ENCODE measurements around the gene GABRA5. TPM values are rescaled to one million over a fixed set of nuclear protein-coding genes. Genes with fewer than 3 reads are reported as not detected.

GABRA5 gene
- total and polyA plus RNA-seq, 2 donors from 2014 or later, result not detected

DNA sequence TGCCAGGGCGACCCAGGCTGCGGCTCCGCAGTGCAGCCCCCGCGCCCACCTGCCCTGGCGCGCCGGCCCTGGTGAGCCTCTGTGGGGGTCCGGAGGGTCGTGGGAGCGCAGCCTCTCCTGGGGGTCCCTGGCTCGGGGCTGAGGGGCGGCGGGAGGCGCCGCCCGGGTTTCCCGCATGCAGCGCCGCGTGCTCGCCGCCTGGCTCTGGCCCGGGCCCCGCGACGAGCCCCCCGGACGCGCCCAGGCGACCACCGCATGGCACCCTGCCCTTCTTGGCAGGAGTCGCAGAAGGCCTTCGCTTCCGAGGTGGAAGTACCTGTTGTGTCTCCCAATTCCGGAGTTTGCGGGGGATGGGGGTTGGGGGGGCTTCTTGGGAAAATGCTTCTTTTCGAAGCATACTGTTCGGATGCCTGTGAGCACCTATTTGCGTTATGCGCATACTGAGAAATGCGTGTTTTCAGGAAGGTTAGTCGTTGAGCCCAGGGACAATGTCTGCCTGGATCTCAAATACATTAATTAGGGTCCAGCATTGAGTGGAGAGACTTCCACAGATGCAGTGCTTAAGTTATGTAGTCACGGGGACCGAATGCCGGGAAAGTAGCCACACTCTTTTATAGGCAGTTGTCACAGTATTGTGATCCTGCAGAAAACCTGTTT, 1.3 kb downstream of the GABRA5 start:
- H3K36me3 ChIP-seq (ENCODE audit: control insufficient read depth in 2 of 3, insufficient read depth in 3 of 3, low read length in 3 of 3), result no peaks in the 10 kb centered on the region
- H3K27ac ChIP-seq (ENCODE audit: low read depth in 2 of 2, low read length in 2 of 2), result no peak overlapping the region
- no peak overlapping the region for H3K4me3 ChIP-seq (ENCODE audit: low read length in 3 of 3)
- DNase-seq (no peak), FAIRE-seq (no peak)
- H3K27me3 ChIP-seq (ENCODE audit: control insufficient read depth, insufficient read depth, low read length), result peaks cover 14% of the 10 kb centered on the region
- TF ChIP-seq, protein P1, sequence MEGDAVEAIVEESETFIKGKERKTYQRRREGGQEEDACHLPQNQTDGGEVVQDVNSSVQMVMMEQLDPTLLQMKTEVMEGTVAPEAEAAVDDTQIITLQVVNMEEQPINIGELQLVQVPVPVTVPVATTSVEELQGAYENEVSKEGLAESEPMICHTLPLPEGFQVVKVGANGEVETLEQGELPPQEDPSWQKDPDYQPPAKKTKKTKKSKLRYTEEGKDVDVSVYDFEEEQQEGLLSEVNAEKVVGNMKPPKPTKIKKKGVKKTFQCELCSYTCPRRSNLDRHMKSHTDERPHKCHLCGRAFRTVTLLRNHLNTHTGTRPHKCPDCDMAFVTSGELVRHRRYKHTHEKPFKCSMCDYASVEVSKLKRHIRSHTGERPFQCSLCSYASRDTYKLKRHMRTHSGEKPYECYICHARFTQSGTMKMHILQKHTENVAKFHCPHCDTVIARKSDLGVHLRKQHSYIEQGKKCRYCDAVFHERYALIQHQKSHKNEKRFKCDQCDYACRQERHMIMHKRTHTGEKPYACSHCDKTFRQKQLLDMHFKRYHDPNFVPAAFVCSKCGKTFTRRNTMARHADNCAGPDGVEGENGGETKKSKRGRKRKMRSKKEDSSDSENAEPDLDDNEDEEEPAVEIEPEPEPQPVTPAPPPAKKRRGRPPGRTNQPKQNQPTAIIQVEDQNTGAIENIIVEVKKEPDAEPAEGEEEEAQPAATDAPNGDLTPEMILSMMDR (IDR thresholded peaks at IDR 0.05; ENCODE audit: borderline replicate concordance, extremely low read depth, insufficient read depth), result no peak
- no peak overlapping the region for H3K9ac ChIP-seq (ENCODE audit: low read length in 3 of 3)
- intact Hi-C loops (cut with DNase I), result no loop called here
- H3K4me1 ChIP-seq (ENCODE audit: control insufficient read depth in 2 of 3, insufficient read depth in 2 of 3, low read depth in 1 of 3, low read length in 3 of 3), result no peaks in the 10 kb centered on the region
- no peaks in the 10 kb centered on the region for H3K9me3 ChIP-seq (ENCODE audit: control insufficient read depth in 2 of 3, insufficient read depth in 1 of 3, low read length in 3 of 3)

DNA sequence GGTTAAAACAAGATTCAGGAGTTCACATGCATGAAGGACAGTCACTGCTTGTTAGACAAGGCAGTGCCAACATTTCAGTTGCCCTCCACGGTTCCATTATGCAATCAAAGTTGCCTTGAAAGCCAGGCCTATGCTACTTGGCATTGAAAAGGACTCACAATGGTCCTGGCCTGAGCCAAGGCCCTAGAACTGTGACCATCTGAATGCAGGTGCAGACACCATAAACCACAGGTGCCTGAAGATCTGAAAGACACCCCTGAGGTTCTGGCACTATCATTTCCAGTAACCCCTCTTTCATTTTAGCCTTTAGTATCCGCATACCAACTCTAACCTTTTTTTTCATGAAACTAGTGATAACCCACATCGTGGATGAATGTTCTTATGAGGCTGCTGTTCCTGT, 2.8 kb downstream of the GABRA5 start:
- DNase-seq, result no peak
- no peak overlapping the region for H3K27ac ChIP-seq (ENCODE audit: low read depth in 2 of 2, low read length in 2 of 2)
- H3K4me1 ChIP-seq (ENCODE audit: control insufficient read depth in 2 of 3, insufficient read depth in 2 of 3, low read depth in 1 of 3, low read length in 3 of 3), result no peaks in the 10 kb centered on the region
- peaks cover 14% of the 10 kb centered on the region for H3K27me3 ChIP-seq (ENCODE audit: control insufficient read depth, insufficient read depth, low read length)
- FAIRE-seq, result no peak
- TF ChIP-seq, protein P1 (IDR thresholded peaks at IDR 0.05; ENCODE audit: borderline replicate concordance, extremely low read depth, insufficient read depth), result no peak
- no peaks in the 10 kb centered on the region for H3K9me3 ChIP-seq (ENCODE audit: control insufficient read depth in 2 of 3, insufficient read depth in 1 of 3, low read length in 3 of 3)
- no peak overlapping the region for H3K9ac ChIP-seq (ENCODE audit: low read length in 3 of 3)
- no peak overlapping the region for H3K4me3 ChIP-seq (ENCODE audit: low read length in 3 of 3)
- intact Hi-C loops (cut with DNase I), result no loop called here
- H3K36me3 ChIP-seq (ENCODE audit: control insufficient read depth in 2 of 3, insufficient read depth in 3 of 3, low read length in 3 of 3), result no peaks in the 10 kb centered on the region

DNA sequence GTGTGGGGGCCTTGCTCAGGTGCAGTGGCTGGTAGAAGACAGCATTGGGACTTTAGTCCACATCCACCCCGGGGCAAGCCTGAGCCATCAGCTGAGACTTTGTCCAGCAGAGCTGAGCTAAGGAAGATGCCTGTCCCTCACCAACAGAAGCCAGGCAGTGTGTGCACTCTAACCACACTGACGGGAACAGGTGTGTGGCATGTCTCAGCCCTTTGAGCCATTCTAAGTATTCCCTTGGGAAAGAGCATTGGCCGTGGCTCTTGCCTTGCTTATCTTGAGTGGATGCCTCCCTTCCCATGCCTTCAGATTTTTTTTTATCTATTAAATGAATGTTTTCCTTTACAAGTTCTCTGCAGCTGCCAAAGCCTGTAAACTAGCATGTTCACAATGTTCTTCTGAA, 3.5 kb downstream of the GABRA5 start:
- Histone ChIP-seq H3K9me3 (ENCODE audit: control insufficient read depth in 2 of 3, insufficient read depth in 1 of 3, low read length in 3 of 3) (no peaks in the 10 kb centered on the region), H3K9ac (ENCODE audit: low read length in 3 of 3) (no peak overlapping the region), H3K4me3 (ENCODE audit: low read length in 3 of 3) (no peak overlapping the region), H3K27me3 (ENCODE audit: control insufficient read depth, insufficient read depth, low read length) (peaks cover 14% of the 10 kb centered on the region), H3K4me1 (ENCODE audit: control insufficient read depth in 2 of 3, insufficient read depth in 2 of 3, low read depth in 1 of 3, low read length in 3 of 3) (no peaks in the 10 kb centered on the region), H3K36me3 (ENCODE audit: control insufficient read depth in 2 of 3, insufficient read depth in 3 of 3, low read length in 3 of 3) (no peaks in the 10 kb centered on the region), H3K27ac (ENCODE audit: low read depth in 2 of 2, low read length in 2 of 2) (no peak overlapping the region)
- TF ChIP-seq, protein P1 (IDR thresholded peaks at IDR 0.05; ENCODE audit: borderline replicate concordance, extremely low read depth, insufficient read depth), result no peak
- no peak for DNase-seq
- intact Hi-C loops (cut with DNase I), result no loop called here
- FAIRE-seq, result no peak

DNA sequence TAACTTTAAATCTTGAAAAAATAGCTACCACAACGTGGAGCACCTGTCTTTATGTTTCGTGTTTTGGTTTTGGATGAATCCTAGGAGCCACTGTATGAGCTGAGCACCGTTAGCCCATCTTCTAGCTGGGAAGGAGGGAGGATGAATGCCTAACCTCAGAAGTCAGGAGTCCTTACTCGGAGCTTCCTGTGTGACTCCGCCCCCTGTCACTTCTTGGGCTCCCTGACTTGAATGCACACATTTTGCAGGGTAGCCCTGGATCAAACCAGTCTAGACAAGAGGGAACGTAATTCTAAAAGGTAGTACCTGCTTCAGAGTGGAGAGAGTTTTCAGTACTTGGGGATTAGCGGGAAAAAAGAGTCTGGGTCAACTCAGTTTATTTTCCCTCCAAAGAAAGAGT, 5.3 kb downstream of the GABRA5 start:
- Histone ChIP-seq H3K27me3 (ENCODE audit: control insufficient read depth, insufficient read depth, low read length) (peaks cover 9% of the 10 kb centered on the region), H3K4me1 (ENCODE audit: control insufficient read depth in 2 of 3, insufficient read depth in 2 of 3, low read depth in 1 of 3, low read length in 3 of 3) (no peaks in the 10 kb centered on the region), H3K27ac (ENCODE audit: low read depth in 2 of 2, low read length in 2 of 2) (no peak overlapping the region), H3K36me3 (ENCODE audit: control insufficient read depth in 2 of 3, insufficient read depth in 3 of 3, low read length in 3 of 3) (no peaks in the 10 kb centered on the region), H3K4me3 (ENCODE audit: low read length in 3 of 3) (no peak overlapping the region), H3K9ac (ENCODE audit: low read length in 3 of 3) (no peak overlapping the region), H3K9me3 (ENCODE audit: control insufficient read depth in 2 of 3, insufficient read depth in 1 of 3, low read length in 3 of 3) (no peaks in the 10 kb centered on the region)
- intact Hi-C loops (cut with DNase I), result no loop called here
- no peak for DNase-seq
- TF ChIP-seq, protein P1 (IDR thresholded peaks at IDR 0.05; ENCODE audit: borderline replicate concordance, extremely low read depth, insufficient read depth), result no peak
- FAIRE-seq, result no peak

Data from kidney (tissue), 14 donors.